ENCODE data around the gene N4BP2.
"Not testable (repeated sequence)": the region's sequence is repeated elsewhere in the genome, so short reads cannot be mapped to it uniquely, and the experiment has no call there.

DNA sequence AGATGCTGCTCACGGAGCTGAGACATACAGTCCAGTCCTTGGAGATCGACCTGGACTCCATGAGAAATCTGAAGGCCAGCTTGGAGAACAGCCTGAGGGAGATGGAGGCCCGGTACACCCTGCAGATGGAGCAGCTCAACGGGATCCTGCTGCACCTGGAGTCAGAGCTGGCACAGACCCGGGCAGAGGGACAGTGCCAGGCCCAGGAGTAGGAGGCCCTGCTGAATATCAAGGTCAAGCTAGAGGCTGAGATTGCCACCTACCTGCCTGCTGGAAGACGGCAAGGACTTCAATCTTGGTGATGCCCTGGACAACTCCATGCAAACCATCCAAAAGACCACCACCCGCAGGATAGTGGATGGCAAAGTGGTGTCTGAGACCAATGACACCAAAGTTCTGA, 35.5 kb upstream of the N4BP2 start:
- TF ChIP-seq, protein P1, sequence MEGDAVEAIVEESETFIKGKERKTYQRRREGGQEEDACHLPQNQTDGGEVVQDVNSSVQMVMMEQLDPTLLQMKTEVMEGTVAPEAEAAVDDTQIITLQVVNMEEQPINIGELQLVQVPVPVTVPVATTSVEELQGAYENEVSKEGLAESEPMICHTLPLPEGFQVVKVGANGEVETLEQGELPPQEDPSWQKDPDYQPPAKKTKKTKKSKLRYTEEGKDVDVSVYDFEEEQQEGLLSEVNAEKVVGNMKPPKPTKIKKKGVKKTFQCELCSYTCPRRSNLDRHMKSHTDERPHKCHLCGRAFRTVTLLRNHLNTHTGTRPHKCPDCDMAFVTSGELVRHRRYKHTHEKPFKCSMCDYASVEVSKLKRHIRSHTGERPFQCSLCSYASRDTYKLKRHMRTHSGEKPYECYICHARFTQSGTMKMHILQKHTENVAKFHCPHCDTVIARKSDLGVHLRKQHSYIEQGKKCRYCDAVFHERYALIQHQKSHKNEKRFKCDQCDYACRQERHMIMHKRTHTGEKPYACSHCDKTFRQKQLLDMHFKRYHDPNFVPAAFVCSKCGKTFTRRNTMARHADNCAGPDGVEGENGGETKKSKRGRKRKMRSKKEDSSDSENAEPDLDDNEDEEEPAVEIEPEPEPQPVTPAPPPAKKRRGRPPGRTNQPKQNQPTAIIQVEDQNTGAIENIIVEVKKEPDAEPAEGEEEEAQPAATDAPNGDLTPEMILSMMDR (IDR thresholded peaks at IDR 0.05; ENCODE audit: poor library complexity), result not testable (repeated sequence)
- TF ChIP-seq EZH2phosphoT487 (IDR thresholded peaks at IDR 0.05; ENCODE audit: low read depth, severe bottlenecking, unreplicated experiment); EZH2 (IDR thresholded peaks at IDR 0.05; ENCODE audit: borderline replicate concordance): not testable (repeated sequence)

Data from hepatocyte (in vitro differentiated cells).